ENCODE measurements around the gene CERS6.

CERS6 gene

DNA sequence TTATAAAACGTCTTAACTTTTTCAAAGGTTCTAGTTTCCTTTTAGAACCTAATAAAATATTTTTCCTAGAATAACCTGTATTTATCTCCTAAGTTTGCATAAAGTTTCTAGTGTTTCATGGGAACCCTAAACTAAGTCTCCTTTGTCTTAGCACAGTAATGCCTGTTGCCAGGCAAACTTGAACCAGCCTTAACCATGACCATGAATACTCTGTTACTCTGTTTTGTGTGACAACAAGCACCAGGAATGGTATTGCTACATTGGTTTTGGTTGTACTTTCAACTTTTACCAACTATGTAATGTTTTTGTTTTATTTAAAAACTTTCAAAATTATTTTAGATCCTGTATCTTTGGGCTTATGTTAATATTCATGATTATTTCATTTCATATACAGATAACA lies 137.6 kb downstream of the CERS6 start:
- Histone ChIP-seq H3K27ac (ENCODE audit: insufficient read depth in 1 of 2, low read depth in 1 of 2, low read length in 2 of 2, poor library complexity in 1 of 2, severe bottlenecking in 2 of 2) (no peak overlapping the region), H3K9me3 (ENCODE audit: control extremely low read depth in 1 of 5, control insufficient read depth in 4 of 5, insufficient read depth in 2 of 5, low read depth in 1 of 5, low read length in 4 of 5) (no peaks in the 10 kb centered on the region), H3K4me1 (ENCODE audit: control extremely low read depth in 1 of 4, control insufficient read depth in 4 of 4, insufficient read depth in 4 of 4, low read length in 3 of 4) (peaks cover 0 to 35% (median 15%) of the 10 kb centered on the region in 4 experiments), H3K4me3 (ENCODE audit: control insufficient read depth in 1 of 7, extremely low read depth in 1 of 7, insufficient read depth in 4 of 7, low read depth in 2 of 7, low read length in 6 of 7) (no peak overlapping the region), H3K27me3 (replicated peaks in 2 of 5; ENCODE audit: control insufficient read depth in 4 of 5, insufficient read depth in 5 of 5, low read length in 4 of 5) (no peaks in the 10 kb centered on the region), H3K36me3 (ENCODE audit: control insufficient read depth in 4 of 4, insufficient read depth in 4 of 4, low read length in 3 of 4) (no peaks in the 10 kb centered on the region)
- ChIA-PET POLR2A (no interaction called here), CTCF (no interaction called here)
- DNase-seq = no peak
- 100% methylated on average over 1 of the region's 1 CpG for WGBS (ENCODE audit: insufficient coverage)

DNA sequence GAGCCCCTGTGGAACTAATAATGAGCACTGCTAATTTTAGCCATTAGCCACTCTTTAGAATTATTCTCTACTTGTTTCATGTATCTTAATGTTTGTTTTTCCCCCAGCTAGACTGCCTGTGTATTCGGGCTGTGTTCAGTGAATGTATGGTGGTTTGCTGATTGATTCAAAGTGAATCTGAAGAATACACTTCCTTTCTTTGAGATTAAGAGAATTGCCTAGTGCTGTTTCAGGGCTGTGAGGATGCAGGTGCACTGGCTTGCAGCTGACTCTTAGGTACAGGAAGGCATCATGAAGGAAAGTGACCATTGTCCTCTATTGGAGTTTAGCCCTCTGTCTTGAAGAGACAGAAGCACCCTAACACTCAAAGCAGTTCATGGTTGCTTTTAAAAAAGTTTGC lies 138.7 kb downstream of the CERS6 start:
- CTCF ChIA-PET = no interaction called here
- Histone ChIP-seq H3K27me3 (replicated peaks in 2 of 5; ENCODE audit: control insufficient read depth in 4 of 5, insufficient read depth in 5 of 5, low read length in 4 of 5) (no peaks in the 10 kb centered on the region), H3K36me3 (ENCODE audit: control insufficient read depth in 4 of 4, insufficient read depth in 4 of 4, low read length in 3 of 4) (no peaks in the 10 kb centered on the region), H3K4me1 (ENCODE audit: control extremely low read depth in 1 of 4, control insufficient read depth in 4 of 4, insufficient read depth in 4 of 4, low read length in 3 of 4) (peaks cover 3 to 27% (median 15%) of the 10 kb centered on the region in 4 experiments), H3K4me3 (ENCODE audit: control insufficient read depth in 1 of 7, extremely low read depth in 1 of 7, insufficient read depth in 4 of 7, low read depth in 2 of 7, low read length in 6 of 7) (no peak overlapping the region), H3K27ac (ENCODE audit: insufficient read depth in 1 of 2, low read depth in 1 of 2, low read length in 2 of 2, poor library complexity in 1 of 2, severe bottlenecking in 2 of 2) (no peak overlapping the region), H3K9me3 (ENCODE audit: control extremely low read depth in 1 of 5, control insufficient read depth in 4 of 5, insufficient read depth in 2 of 5, low read depth in 1 of 5, low read length in 4 of 5) (no peaks in the 10 kb centered on the region)
- DNase-seq = peak in 1 of 3 donors; percentile 43
- POLR2A ChIA-PET = no interaction called here
- 20% methylated on average over 1 of the region's 1 CpG for WGBS (ENCODE audit: insufficient coverage)

DNA sequence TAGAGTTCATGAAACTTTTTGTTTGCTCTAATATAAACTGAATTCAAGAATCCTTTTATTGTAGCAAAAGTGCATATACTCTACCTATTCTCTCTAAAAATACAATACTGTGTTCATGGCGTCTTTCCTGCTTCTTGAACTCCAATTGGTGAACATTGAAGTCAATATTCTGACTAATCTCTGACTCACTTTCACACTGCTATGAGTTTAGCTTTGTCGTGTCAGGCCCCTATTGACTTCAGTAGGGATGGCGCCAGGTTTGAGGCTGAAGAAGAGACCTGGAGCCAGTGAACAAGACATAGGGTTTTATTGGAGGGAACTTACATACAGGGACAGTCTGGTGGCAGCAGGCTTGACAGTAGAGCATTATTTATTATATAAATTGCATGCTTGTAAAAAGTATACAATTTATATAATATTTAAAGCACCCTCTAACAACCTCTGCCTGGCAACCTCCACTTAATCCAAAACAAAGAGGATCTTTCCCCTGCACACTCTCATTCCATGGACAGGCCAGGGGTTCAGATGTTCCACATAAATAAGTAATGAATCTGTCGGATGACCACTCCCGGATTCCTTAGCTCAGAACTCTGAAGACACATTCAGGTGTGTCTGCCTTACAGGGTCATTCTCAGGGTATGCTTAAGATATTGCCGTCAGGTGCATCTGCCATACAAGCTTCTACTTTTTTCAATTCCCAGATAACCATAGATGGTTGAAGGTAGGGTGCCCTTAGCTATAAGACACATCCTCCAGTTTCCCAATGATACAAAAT lies 141.0 kb downstream of the CERS6 start:
- POLR2A ChIA-PET = no interaction called here
- H3K27ac ChIP-seq (ENCODE audit: insufficient read depth in 1 of 2, low read depth in 1 of 2, low read length in 2 of 2, poor library complexity in 1 of 2, severe bottlenecking in 2 of 2) = no peak overlapping the region
- no peaks in the 10 kb centered on the region for H3K9me3 ChIP-seq (ENCODE audit: control extremely low read depth in 1 of 5, control insufficient read depth in 4 of 5, insufficient read depth in 2 of 5, low read depth in 1 of 5, low read length in 4 of 5)
- WGBS (ENCODE audit: insufficient coverage) = 96% methylated on average over 5 of the region's 6 CpGs
- H3K36me3 ChIP-seq (ENCODE audit: control insufficient read depth in 4 of 4, insufficient read depth in 4 of 4, low read length in 3 of 4) = peaks cover 0 to 2% (median 0%) of the 10 kb centered on the region in 4 experiments
- CTCF ChIA-PET = interaction anchor here (1.0 kb wide), 1 partner anchor 62 kb away, joined by 3 read pairs; no protein-coding TSS in a partner anchor
- DNase-seq = no peak
- H3K4me1 ChIP-seq (ENCODE audit: control extremely low read depth in 1 of 4, control insufficient read depth in 4 of 4, insufficient read depth in 4 of 4, low read length in 3 of 4) = peaks cover 5 to 38% (median 21%) of the 10 kb centered on the region in 4 experiments
- no peak overlapping the region for H3K4me3 ChIP-seq (ENCODE audit: control insufficient read depth in 1 of 7, extremely low read depth in 1 of 7, insufficient read depth in 4 of 7, low read depth in 2 of 7, low read length in 6 of 7)
- no peaks in the 10 kb centered on the region for H3K27me3 ChIP-seq (replicated peaks in 2 of 5; ENCODE audit: control insufficient read depth in 4 of 5, insufficient read depth in 5 of 5, low read length in 4 of 5)

DNA sequence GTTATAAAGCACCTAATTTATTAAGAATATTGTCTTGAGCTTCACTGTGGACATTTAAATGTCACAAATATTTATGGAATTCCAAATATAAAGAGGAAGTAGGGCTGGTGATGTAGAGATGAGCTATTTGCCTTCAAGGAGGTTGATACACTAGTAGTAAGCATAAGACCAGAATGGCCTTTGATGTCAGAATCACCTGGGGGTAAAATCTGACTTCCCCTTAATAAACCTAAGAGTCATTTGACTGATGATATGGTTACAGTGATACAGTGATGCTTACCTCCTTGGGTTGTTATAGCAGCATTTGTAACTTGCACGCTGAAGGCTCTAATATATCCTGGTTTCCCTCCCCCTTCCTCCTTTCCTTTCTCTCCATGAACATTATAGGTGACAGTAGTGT lies 143.7 kb downstream of the CERS6 start:
- no peak overlapping the region for H3K27ac ChIP-seq (ENCODE audit: insufficient read depth in 1 of 2, low read depth in 1 of 2, low read length in 2 of 2, poor library complexity in 1 of 2, severe bottlenecking in 2 of 2)
- peaks cover 0 to 2% (median under 1%) of the 10 kb centered on the region in 5 experiments for H3K9me3 ChIP-seq (ENCODE audit: control extremely low read depth in 1 of 5, control insufficient read depth in 4 of 5, insufficient read depth in 2 of 5, low read depth in 1 of 5, low read length in 4 of 5)
- POLR2A ChIA-PET = no interaction called here
- H3K36me3 ChIP-seq (ENCODE audit: control insufficient read depth in 4 of 4, insufficient read depth in 4 of 4, low read length in 3 of 4) = peaks cover 0 to 2% (median under 1%) of the 10 kb centered on the region in 4 experiments
- CTCF ChIA-PET = no interaction called here
- H3K4me3 ChIP-seq (ENCODE audit: control insufficient read depth in 1 of 7, extremely low read depth in 1 of 7, insufficient read depth in 4 of 7, low read depth in 2 of 7, low read length in 6 of 7) = no peak overlapping the region
- 100% methylated on average over 1 of the region's 1 CpG for WGBS (ENCODE audit: insufficient coverage)
- H3K4me1 ChIP-seq (ENCODE audit: control extremely low read depth in 1 of 4, control insufficient read depth in 4 of 4, insufficient read depth in 4 of 4, low read length in 3 of 4) = peaks cover 13 to 42% (median 28%) of the 10 kb centered on the region in 4 experiments
- no peaks in the 10 kb centered on the region for H3K27me3 ChIP-seq (replicated peaks in 2 of 5; ENCODE audit: control insufficient read depth in 4 of 5, insufficient read depth in 5 of 5, low read length in 4 of 5)
- no peak for DNase-seq

DNA sequence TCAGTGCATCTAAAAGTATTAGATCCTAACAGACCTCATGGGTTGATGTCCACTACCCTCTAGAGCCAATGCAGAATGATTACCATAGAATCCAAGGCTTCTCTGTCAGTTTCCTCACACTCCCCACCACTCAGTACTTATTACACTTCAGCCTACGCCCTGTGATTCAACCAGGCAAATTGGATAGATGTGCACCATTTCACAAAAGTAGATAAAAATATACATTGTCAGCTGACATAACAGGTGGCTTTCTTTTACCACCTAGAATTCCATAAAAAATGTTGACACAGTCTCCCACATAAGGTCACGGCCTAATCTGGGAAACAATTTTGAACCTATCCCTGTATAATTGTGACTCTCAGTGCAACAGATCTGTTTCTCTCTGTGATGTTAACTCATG lies 144.9 kb downstream of the CERS6 start:
- CTCF ChIA-PET = no interaction called here
- peaks cover 0 to 13% (median 9%) of the 10 kb centered on the region in 5 experiments for H3K9me3 ChIP-seq (ENCODE audit: control extremely low read depth in 1 of 5, control insufficient read depth in 4 of 5, insufficient read depth in 2 of 5, low read depth in 1 of 5, low read length in 4 of 5)
- WGBS (ENCODE audit: insufficient coverage) = 100% methylated on average over 1 of the region's 2 CpGs
- POLR2A ChIA-PET = no interaction called here
- no peak overlapping the region for H3K4me3 ChIP-seq (ENCODE audit: control insufficient read depth in 1 of 7, extremely low read depth in 1 of 7, insufficient read depth in 4 of 7, low read depth in 2 of 7, low read length in 6 of 7)
- H3K4me1 ChIP-seq (ENCODE audit: control extremely low read depth in 1 of 4, control insufficient read depth in 4 of 4, insufficient read depth in 4 of 4, low read length in 3 of 4) = peaks cover 12 to 36% (median 22%) of the 10 kb centered on the region in 4 experiments
- H3K27ac ChIP-seq (ENCODE audit: insufficient read depth in 1 of 2, low read depth in 1 of 2, low read length in 2 of 2, poor library complexity in 1 of 2, severe bottlenecking in 2 of 2) = no peak overlapping the region
- H3K36me3 ChIP-seq (ENCODE audit: control insufficient read depth in 4 of 4, insufficient read depth in 4 of 4, low read length in 3 of 4) = peaks cover 2 to 6% (median 5%) of the 10 kb centered on the region in 4 experiments
- no peak for DNase-seq
- H3K27me3 ChIP-seq (replicated peaks in 2 of 5; ENCODE audit: control insufficient read depth in 4 of 5, insufficient read depth in 5 of 5, low read length in 4 of 5) = no peaks in the 10 kb centered on the region

DNA sequence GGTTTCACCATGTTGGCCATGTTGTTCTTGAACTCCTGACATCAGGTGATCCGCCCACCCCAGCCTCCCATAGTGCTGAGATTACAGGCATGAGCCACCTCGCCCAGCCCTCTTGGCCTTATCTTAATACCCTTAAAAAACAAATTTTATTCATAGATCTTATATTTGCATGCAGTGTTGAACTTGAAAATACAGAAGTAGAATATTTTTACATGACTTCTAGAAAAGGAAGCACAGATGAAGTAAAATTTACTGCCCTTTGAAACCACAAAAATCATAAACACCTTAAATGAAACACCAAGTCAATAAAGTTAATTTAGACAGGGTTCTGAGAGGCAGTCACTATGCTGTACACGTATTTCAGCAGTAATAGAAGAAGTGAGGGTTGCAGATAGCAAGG lies 145.7 kb downstream of the CERS6 start:
- CTCF ChIA-PET = no interaction called here
- Histone ChIP-seq H3K4me1 (ENCODE audit: control extremely low read depth in 1 of 4, control insufficient read depth in 4 of 4, insufficient read depth in 4 of 4, low read length in 3 of 4) (peaks cover 12 to 36% (median 22%) of the 10 kb centered on the region in 4 experiments), H3K36me3 (ENCODE audit: control insufficient read depth in 4 of 4, insufficient read depth in 4 of 4, low read length in 3 of 4) (peaks cover 4 to 8% (median 6%) of the 10 kb centered on the region in 4 experiments), H3K4me3 (ENCODE audit: control insufficient read depth in 1 of 7, extremely low read depth in 1 of 7, insufficient read depth in 4 of 7, low read depth in 2 of 7, low read length in 6 of 7) (peak overlapping the region in 1 of 7 experiments; percentile 49), H3K9me3 (ENCODE audit: control extremely low read depth in 1 of 5, control insufficient read depth in 4 of 5, insufficient read depth in 2 of 5, low read depth in 1 of 5, low read length in 4 of 5) (peaks cover 0 to 19% (median 11%) of the 10 kb centered on the region in 5 experiments), H3K27me3 (replicated peaks in 2 of 5; ENCODE audit: control insufficient read depth in 4 of 5, insufficient read depth in 5 of 5, low read length in 4 of 5) (no peaks in the 10 kb centered on the region), H3K27ac (ENCODE audit: insufficient read depth in 1 of 2, low read depth in 1 of 2, low read length in 2 of 2, poor library complexity in 1 of 2, severe bottlenecking in 2 of 2) (no peak overlapping the region)
- POLR2A ChIA-PET = interaction anchor here (0.7 kb wide), 1 partner anchor 146 kb away, joined by 3 read pairs; no protein-coding TSS in a partner anchor
- peak; percentile 38 to 89 (median 79) for DNase-seq
- WGBS (ENCODE audit: insufficient coverage) = 0% methylated on average over 1 of the region's 3 CpGs

DNA sequence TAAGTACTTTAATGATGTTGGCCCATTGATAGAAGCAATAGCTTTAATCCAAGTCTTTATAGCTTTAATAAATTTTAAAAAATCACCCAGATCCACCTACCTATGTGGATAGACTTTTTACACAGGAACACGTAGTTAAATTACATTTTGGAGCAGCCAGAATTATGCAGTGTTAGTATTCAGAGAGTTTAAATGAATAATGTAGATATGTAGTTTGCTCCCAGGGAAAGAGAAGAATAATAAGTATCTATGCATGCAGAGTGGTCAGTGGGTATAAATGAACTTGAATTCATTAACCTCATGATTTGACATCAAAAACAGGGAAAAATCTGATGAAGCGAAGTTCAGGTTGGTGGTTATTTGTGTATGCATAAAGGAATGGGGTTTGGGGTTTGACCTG lies 146.3 kb downstream of the CERS6 start:
- peaks cover 0 to 21% (median 11%) of the 10 kb centered on the region in 5 experiments for H3K9me3 ChIP-seq (ENCODE audit: control extremely low read depth in 1 of 5, control insufficient read depth in 4 of 5, insufficient read depth in 2 of 5, low read depth in 1 of 5, low read length in 4 of 5)
- peaks cover 4 to 8% (median 6%) of the 10 kb centered on the region in 4 experiments for H3K36me3 ChIP-seq (ENCODE audit: control insufficient read depth in 4 of 4, insufficient read depth in 4 of 4, low read length in 3 of 4)
- no peak overlapping the region for H3K27ac ChIP-seq (ENCODE audit: insufficient read depth in 1 of 2, low read depth in 1 of 2, low read length in 2 of 2, poor library complexity in 1 of 2, severe bottlenecking in 2 of 2)
- DNase-seq = no peak
- ChIA-PET CTCF (interaction anchor here (1.2 to 1.5 kb wide), 2 partner anchors 9 to 253 kb away, joined by 3 read pairs; no protein-coding TSS in a partner anchor), POLR2A (interaction anchor here (0.7 kb wide), 1 partner anchor 147 kb away, joined by 3 read pairs; no protein-coding TSS in a partner anchor)
- H3K4me1 ChIP-seq (ENCODE audit: control extremely low read depth in 1 of 4, control insufficient read depth in 4 of 4, insufficient read depth in 4 of 4, low read length in 3 of 4) = peaks cover 12 to 36% (median 22%) of the 10 kb centered on the region in 4 experiments
- 93% methylated on average over 2 of the region's 2 CpGs for WGBS (ENCODE audit: insufficient coverage)
- no peaks in the 10 kb centered on the region for H3K27me3 ChIP-seq (replicated peaks in 2 of 5; ENCODE audit: control insufficient read depth in 4 of 5, insufficient read depth in 5 of 5, low read length in 4 of 5)
- H3K4me3 ChIP-seq (ENCODE audit: control insufficient read depth in 1 of 7, extremely low read depth in 1 of 7, insufficient read depth in 4 of 7, low read depth in 2 of 7, low read length in 6 of 7) = peak overlapping the region in 2 of 7 experiments; percentile 12 to 49

Data from common myeloid progenitor, CD34-positive (primary cell).